HepG2 (cell line): Measurements from ENCODE around the gene ATG4B. TPM values are rescaled to one million over a fixed set of nuclear protein-coding genes. Genes with fewer than 3 reads are reported as not detected.

Source experiments
- ARNT2 ChIP-seq: sonication (generic); formaldehyde crosslinking; IDR thresholded peaks from 2 replicates; pipeline ENCODE4 v1.8.0; 2022; ENCODE audit warnings: mild to moderate bottlenecking, low read depth, missing genetic modification reagents, moderate library complexity
- ATF1 ChIP-seq: IDR thresholded peaks from 2 replicates; pipeline ENCODE4 v1.6.1; 2016; ENCODE audit warnings: mild to moderate bottlenecking, control low read depth
- ATF7 ChIP-seq, 2 experiments: fragments of 450-650 bp in 1 of 2; sonication (generic) in 1 of 2; formaldehyde crosslinking in 1 of 2; IDR thresholded peaks; 2 replicates each; pipeline versions ENCODE4 v1.4.0 to v1.6.1; 2016 to 2020; ENCODE audit warnings: antibody characterized with exemption in 1 of 2, mild to moderate bottlenecking in 1 of 2, missing genetic modification reagents in 1 of 2
- BHLHE40 ChIP-seq: IDR thresholded peaks from 2 replicates; pipeline ENCODE4 v1.6.1; 2011; ENCODE audit warnings: low read length, improper control_type of control experiment
- FOXO1 ChIP-seq: sonication (generic); formaldehyde crosslinking; IDR thresholded peaks from 2 replicates; pipeline ENCODE4 v1.4.0; 2020; ENCODE audit warnings: missing genetic modification reagents
- GRHL1 ChIP-seq: sonication (generic); formaldehyde crosslinking; conservative IDR thresholded peaks from 2 replicates; pipeline ENCODE4 v1.8.0; 2022; ENCODE audit warnings: missing genetic modification reagents
- KDM4B ChIP-seq: sonication (generic); formaldehyde crosslinking; IDR thresholded peaks from 2 replicates; pipeline ENCODE4 v1.4.0; 2020; ENCODE audit warnings: missing genetic modification reagents
- PLRG1 ChIP-seq: fragments of 450-650 bp; conservative IDR thresholded peaks from 2 replicates; pipeline ENCODE4 v1.6.1; 2016
- ZBTB38 ChIP-seq: sonication (generic); formaldehyde crosslinking; IDR thresholded peaks from 2 replicates; pipeline ENCODE4 v1.5.1; 2020; ENCODE audit warnings: mild to moderate bottlenecking, missing genetic modification reagents
- ZFP36L2 ChIP-seq: sonication (generic); formaldehyde crosslinking; IDR thresholded peaks from 2 replicates; pipeline ENCODE4 v1.4.0; 2020; ENCODE audit warnings: missing genetic modification reagents
- ZFX ChIP-seq: sonication (generic); formaldehyde crosslinking; IDR thresholded peaks from 2 replicates; pipeline ENCODE4 v1.4.0; 2020; ENCODE audit warnings: mild to moderate bottlenecking, low read depth, missing genetic modification reagents, moderate library complexity
- ZNF253 ChIP-seq: sonication (generic); formaldehyde crosslinking; IDR thresholded peaks from 2 replicates; pipeline ENCODE4 v1.8.0; 2022; ENCODE audit warnings: mild to moderate bottlenecking, missing genetic modification reagents, borderline replicate concordance
- ZNF260 ChIP-seq: sonication (generic); formaldehyde crosslinking; IDR thresholded peaks from 2 replicates; pipeline ENCODE4 v1.4.0; 2020; ENCODE audit warnings: missing genetic modification reagents, low read depth, mild to moderate bottlenecking, borderline replicate concordance
- ZNF546 ChIP-seq: sonication (generic); formaldehyde crosslinking; conservative IDR thresholded peaks from 2 replicates; pipeline ENCODE4 v1.8.1; 2023; ENCODE audit warnings: mild to moderate bottlenecking, missing genetic modification reagents
- ZNF800 ChIP-seq: sonication (generic); formaldehyde crosslinking; IDR thresholded peaks from 2 replicates; pipeline ENCODE4 v1.4.0; 2020; ENCODE audit warnings: missing genetic modification reagents
- polyA plus RNA-seq, 8 experiments: library from polyadenylated mRNA; depleted of rRNA in 3 of 8; stranded (reverse) in 7 of 8; unstranded in 1 of 8; fragments of >200 nt; fragmentation: Illumina TruSeq in 4 of 8; extraction: Trizol in 4 of 8; gene quantifications; 2 replicates each; pipeline versions ENCODE4 v1.2.1 to v1.2.3, GENCODE V29; 2011 to 2016; ENCODE audit warnings: low read depth in 4 of 8, missing spikeins in 1 of 8, mixed read lengths in 1 of 8; ENCODE audit not compliant: insufficient read depth in 1 of 8
- total RNA-seq, 5 experiments: library from RNA; depleted of rRNA; stranded (reverse); fragments of >200 nt; fragmentation: Illumina TruSeq; extraction: Trizol; gene quantifications; 2 replicates each; pipeline ENCODE4 v1.2.3, GENCODE V29; 2016; ENCODE audit warnings: low read depth in 1 of 5

Gene ATG4B
- total and polyA plus RNA-seq, 2 of the 13 experiments (the other 11 are each of a cell fraction or from before 2014, with no cell fraction given), result 95.5 to 239 TPM

- TF ChIP-seq FOXO1 (peak; percentile 40), ATF7 (IDR thresholded peaks at IDR 0.05) (no peak), ATF7 (CRISPR knock-in tag; IDR thresholded peaks at IDR 0.05) (no peak), ZFX (peak; percentile 82; the same call in 1 of the 2 replicates), ZFP36L2 (CRISPR knock-in tag) (0 out of 2 replicates have a peak, but pooled peaks have one; percentile 24), ATF1 (CRISPR knock-in tag) (peak; percentile 60; the same call in 1 of the 2 replicates), ZNF800 (CRISPR knock-in tag) (peak; percentile 62; the same call in 1 of the 2 replicates), ZBTB38 (CRISPR knock-in tag) (peak; percentile 96), ZNF253 (CRISPR knock-in tag) (no peak), BHLHE40 (peak; percentile 78), PLRG1 (no peak), ZNF546 (CRISPR knock-in tag) (no peak), KDM4B (CRISPR knock-in tag) (no peak), ZNF260 (CRISPR knock-in tag) (no peak), ARNT2 (CRISPR knock-in tag) (peak; percentile 56), GRHL1 (CRISPR knock-in tag) (no peak)
Observed at GRCh38 chr2:241645056-241645914, 7.8 kb downstream of the ATG4B start (continued).
